Activated CD4-positive, alpha-beta memory T cell treated with anti-CD3 and anti-CD28 coated beads, Interleukin-2, amount 10 ng/mL, durations not matched to agents 7 days and 5 days (primary cell): Measurements from ENCODE around the gene SLC6A6. TPM values are rescaled to one million over a fixed set of nuclear protein-coding genes. Genes with fewer than 3 reads are reported as not detected.

Experiments
- CTCF ChIA-PET: fragments of 350-600 bp; sonication (Branson Sonifier 250); formaldehyde crosslinking; loops from one replicate; lab custom pipeline; 2021; ENCODE audit warnings: antibody characterized with exemption, inconsistent platforms; lab: Charles Lee
- POLR2A ChIA-PET: fragments of 350-600 bp; sonication (Branson Sonifier 250); formaldehyde crosslinking; loops from one replicate; lab custom pipeline; 2021; ENCODE audit warnings: antibody characterized with exemption; lab: Charles Lee
- DNase-seq: peaks from one replicate; pipeline ENCODE4 v3.0.0-alpha.2; 2020
- H3K27ac Mint-ChIP-seq: one replicate; pipeline ENCODE4 v1.8.0; 2021; ENCODE audit warnings: mild to moderate bottlenecking, mixed read lengths
- H3K27me3 Mint-ChIP-seq: one replicate; pipeline ENCODE4 v1.8.0; 2021; ENCODE audit warnings: mixed read lengths
- H3K36me3 Mint-ChIP-seq: one replicate; pipeline ENCODE4 v1.8.0; 2021; ENCODE audit warnings: low read depth, mixed read lengths
- H3K4me1 Mint-ChIP-seq: one replicate; pipeline ENCODE4 v1.8.0; 2021; ENCODE audit warnings: mixed read lengths
- H3K4me3 Mint-ChIP-seq: one replicate; pipeline ENCODE4 v1.8.0; 2021; ENCODE audit warnings: mild to moderate bottlenecking, mixed read lengths
- H3K9me3 Mint-ChIP-seq: one replicate; pipeline ENCODE4 v1.8.0; 2021; ENCODE audit warnings: mixed read lengths
- total RNA-seq, 2 experiments: library from RNA; stranded (reverse); gene quantifications; one replicate each; pipeline ENCODE4 v1.2.3, GENCODE V29; 2021

SLC6A6 gene
- total RNA-seq, 2 experiments from 2014 or later, result 59.0 to 61.5 TPM

- Mint-ChIP-seq H3K4me3 (no peak overlapping the region), H3K27me3 (no peaks in the 10 kb centered on the region), H3K27ac (no peak overlapping the region), H3K36me3 (peaks cover 6% of the 10 kb centered on the region), H3K4me1 (peaks cover 43% of the 10 kb centered on the region), H3K9me3 (no peaks in the 10 kb centered on the region)
- ChIA-PET CTCF (interaction anchor here (0.6 to 2.8 kb wide), 5 partner anchors 12 to 173 kb away, joined by 3 to 17 read pairs (median 3); partner anchors contain the start of gene SLC6A6), POLR2A (interaction anchor here (1.2 to 2.2 kb wide), 2 partner anchors 27 to 48 kb away, joined by 4 to 10 read pairs; no protein-coding TSS in a partner anchor)
- DNase-seq, result no peak
These were observed 25.9 kb upstream of the SLC6A6 start for GRCh38 chr3:14376348-14377043.

- ChIA-PET POLR2A (interaction anchor here (1.2 to 3.2 kb wide), 5 partner anchors 25 to 198 kb away, joined by 4 to 17 read pairs (median 10); partner anchors contain the start of genes LSM3, SLC6A6 and XPC), CTCF (interaction anchor here (0.8 to 2.8 kb wide), 5 partner anchors 10 to 252 kb away, joined by 3 to 17 read pairs (median 4); partner anchors contain the start of genes CHCHD4, SLC6A6 and TMEM43)
- DNase-seq, result no peak
- H3K36me3 Mint-ChIP-seq, result peaks cover 6% of the 10 kb centered on the region
- peaks cover 38% of the 10 kb centered on the region for H3K4me1 Mint-ChIP-seq
- no peaks in the 10 kb centered on the region for H3K9me3 Mint-ChIP-seq
- peaks cover 6% of the 10 kb centered on the region for H3K27me3 Mint-ChIP-seq
- H3K4me3 Mint-ChIP-seq, result no peak overlapping the region
- H3K27ac Mint-ChIP-seq, result peak overlapping the region; percentile 88
These were observed 25.2 kb upstream of the SLC6A6 start for GRCh38 chr3:14377044-14377837.

GRCh38 chr3:14377838-14378169, 24.6 kb upstream of the SLC6A6 start:
- H3K27ac Mint-ChIP-seq, result peak overlapping the region; percentile 88
- peaks cover 6% of the 10 kb centered on the region for H3K36me3 Mint-ChIP-seq
- ChIA-PET CTCF (interaction anchor here (0.8 to 2.8 kb wide), 5 partner anchors 9 to 253 kb away, joined by 3 to 17 read pairs (median 4); partner anchors contain the start of genes CHCHD4, SLC6A6 and TMEM43), POLR2A (interaction anchor here (1.2 to 3.2 kb wide), 5 partner anchors 24 to 199 kb away, joined by 4 to 17 read pairs (median 10); partner anchors contain the start of genes LSM3, SLC6A6 and XPC)
- H3K4me3 Mint-ChIP-seq, result no peak overlapping the region
- H3K27me3 Mint-ChIP-seq, result peaks cover 6% of the 10 kb centered on the region
- H3K4me1 Mint-ChIP-seq, result peaks cover 38% of the 10 kb centered on the region
- H3K9me3 Mint-ChIP-seq, result no peaks in the 10 kb centered on the region
- DNase-seq, result peak; percentile 79

GRCh38 chr3:14378415-14378814, 24.0 kb upstream of the SLC6A6 start:
- no peak overlapping the region for H3K4me3 Mint-ChIP-seq
- H3K4me1 Mint-ChIP-seq, result peaks cover 38% of the 10 kb centered on the region
- ChIA-PET CTCF (interaction anchor here (0.9 to 2.8 kb wide), 2 partner anchors 24 to 253 kb away, joined by 3 to 17 read pairs; partner anchors contain the start of genes CHCHD4, SLC6A6 and TMEM43), POLR2A (interaction anchor here (1.4 to 3.2 kb wide), 4 partner anchors 24 to 200 kb away, joined by 7 to 17 read pairs (median 10); partner anchors contain the start of genes LSM3, SLC6A6 and XPC)
- DNase-seq, result no peak
- no peaks in the 10 kb centered on the region for H3K9me3 Mint-ChIP-seq
- peaks cover 6% of the 10 kb centered on the region for H3K27me3 Mint-ChIP-seq
- peak overlapping the region; percentile 88 for H3K27ac Mint-ChIP-seq
- peaks cover 6% of the 10 kb centered on the region for H3K36me3 Mint-ChIP-seq

- POLR2A ChIA-PET, result interaction anchor here (1.0 to 3.2 kb wide), 3 partner anchors 11 to 52 kb away, joined by 3 to 17 read pairs (median 11); partner anchors contain the start of gene SLC6A6
- CTCF ChIA-PET, result no interaction called here
- H3K9me3 Mint-ChIP-seq, result no peaks in the 10 kb centered on the region
These were observed 22.6 kb upstream of the SLC6A6 start for GRCh38 chr3:14379843-14380242.

GRCh38 chr3:14386254-14386653, 16.2 kb upstream of the SLC6A6 start:
- no peak for DNase-seq
- CTCF ChIA-PET, result interaction anchor here (1.2 kb wide), 1 partner anchor 9 kb away, joined by 4 read pairs; no protein-coding TSS in a partner anchor
- Mint-ChIP-seq H3K27me3 (peaks cover 28% of the 10 kb centered on the region), H3K27ac (no peak overlapping the region), H3K9me3 (no peaks in the 10 kb centered on the region), H3K4me1 (peaks cover 1% of the 10 kb centered on the region), H3K4me3 (no peak overlapping the region), H3K36me3 (no peaks in the 10 kb centered on the region)
- POLR2A ChIA-PET, result no interaction called here

More at GRCh38 chr3:14379843-14380242, 22.6 kb upstream of the SLC6A6 start:
- no peak overlapping the region for H3K4me3 Mint-ChIP-seq
- peaks cover 6% of the 10 kb centered on the region for H3K27me3 Mint-ChIP-seq
- no peak for DNase-seq
- H3K36me3 Mint-ChIP-seq, result peaks cover 6% of the 10 kb centered on the region
- H3K4me1 Mint-ChIP-seq, result peaks cover 39% of the 10 kb centered on the region
- H3K27ac Mint-ChIP-seq, result no peak overlapping the region

GRCh38 chr3:14388201-14388600, 14.2 kb upstream of the SLC6A6 start:
- H3K9me3 Mint-ChIP-seq, result no peaks in the 10 kb centered on the region
- H3K4me3 Mint-ChIP-seq, result no peak overlapping the region
- H3K27ac Mint-ChIP-seq, result no peak overlapping the region
- POLR2A ChIA-PET, result no interaction called here
- H3K36me3 Mint-ChIP-seq, result no peaks in the 10 kb centered on the region
- H3K27me3 Mint-ChIP-seq, result peaks cover 22% of the 10 kb centered on the region
- CTCF ChIA-PET, result interaction anchor here (0.6 to 1.3 kb wide), 3 partner anchors 9 to 80 kb away, joined by 3 to 5 read pairs (median 3); no protein-coding TSS in a partner anchor
- peaks cover 1% of the 10 kb centered on the region for H3K4me1 Mint-ChIP-seq
- DNase-seq, result no peak

GRCh38 chr3:14389166-14389606, 13.2 kb upstream of the SLC6A6 start:
- ChIA-PET CTCF (interaction anchor here (0.7 to 1.3 kb wide), 4 partner anchors 10 to 128 kb away, joined by 3 to 5 read pairs (median 4); no protein-coding TSS in a partner anchor), POLR2A (no interaction called here)
- DNase-seq, result no peak
- no peaks in the 10 kb centered on the region for H3K4me1 Mint-ChIP-seq
- H3K36me3 Mint-ChIP-seq, result no peaks in the 10 kb centered on the region
- H3K27me3 Mint-ChIP-seq, result peaks cover 24% of the 10 kb centered on the region
- no peak overlapping the region for H3K27ac Mint-ChIP-seq
- no peaks in the 10 kb centered on the region for H3K9me3 Mint-ChIP-seq
- no peak overlapping the region for H3K4me3 Mint-ChIP-seq

GRCh38 chr3:14389716-14390115, 12.7 kb upstream of the SLC6A6 start:
- Mint-ChIP-seq H3K4me3 (no peak overlapping the region), H3K9me3 (no peaks in the 10 kb centered on the region), H3K4me1 (no peaks in the 10 kb centered on the region), H3K27me3 (peaks cover 24% of the 10 kb centered on the region), H3K36me3 (no peaks in the 10 kb centered on the region), H3K27ac (no peak overlapping the region)
- no peak for DNase-seq
- ChIA-PET CTCF (interaction anchor here (0.8 to 1.1 kb wide), 2 partner anchors 79 to 128 kb away, joined by 3 to 4 read pairs; no protein-coding TSS in a partner anchor), POLR2A (interaction anchor here (0.7 kb wide), 1 partner anchor 1645 kb away, joined by 4 read pairs; no protein-coding TSS in a partner anchor)

GRCh38 chr3:14391033-14391432, 11.4 kb upstream of the SLC6A6 start:
- no peak for DNase-seq
- ChIA-PET CTCF (interaction anchor here (1.1 kb wide), 1 partner anchor 11 kb away, joined by 3 read pairs; the partner anchor contains the start of gene SLC6A6), POLR2A (interaction anchor here (1.1 kb wide), 1 partner anchor 12 kb away, joined by 3 read pairs; no protein-coding TSS in a partner anchor)
- Mint-ChIP-seq H3K9me3 (no peaks in the 10 kb centered on the region), H3K27ac (no peak overlapping the region), H3K36me3 (no peaks in the 10 kb centered on the region), H3K4me1 (peaks cover 2% of the 10 kb centered on the region), H3K4me3 (no peak overlapping the region), H3K27me3 (peaks cover 24% of the 10 kb centered on the region)

GRCh38 chr3:14392231-14392630, 10.2 kb upstream of the SLC6A6 start:
- H3K27me3 Mint-ChIP-seq, result peaks cover 20% of the 10 kb centered on the region
- POLR2A ChIA-PET, result no interaction called here

GRCh38 chr3:14392803-14393319, 9.5 kb upstream of the SLC6A6 start:
- no peaks in the 10 kb centered on the region for H3K9me3 Mint-ChIP-seq
- peaks cover 16% of the 10 kb centered on the region for H3K4me1 Mint-ChIP-seq
- H3K27me3 Mint-ChIP-seq, result peaks cover 18% of the 10 kb centered on the region
- no peak overlapping the region for H3K27ac Mint-ChIP-seq
- CTCF ChIA-PET, result interaction anchor here (1.3 kb wide), 1 partner anchor 38 kb away, joined by 3 read pairs; no protein-coding TSS in a partner anchor
- no peak for DNase-seq
- POLR2A ChIA-PET, result no interaction called here
- no peaks in the 10 kb centered on the region for H3K36me3 Mint-ChIP-seq
- H3K4me3 Mint-ChIP-seq, result no peak overlapping the region

More at GRCh38 chr3:14392231-14392630, 10.2 kb upstream of the SLC6A6 start:
- CTCF ChIA-PET, result interaction anchor here (1.0 to 1.3 kb wide), 2 partner anchors 39 to 496 kb away, joined by 3 to 4 read pairs; no protein-coding TSS in a partner anchor
- Mint-ChIP-seq H3K9me3 (no peaks in the 10 kb centered on the region), H3K36me3 (no peaks in the 10 kb centered on the region), H3K4me3 (no peak overlapping the region), H3K4me1 (peaks cover 10% of the 10 kb centered on the region), H3K27ac (no peak overlapping the region)
- no peak for DNase-seq
